ENCODE results near the gene PTPRD.

The PTPRD gene

GRCh38 chr9:10254338-10254737 lies 358.5 kb downstream of the PTPRD start:
- DNase-seq (ENCODE audit: low spot score): no peak
- no peak for TF ChIP-seq CTCF (IDR thresholded peaks at IDR 0.05; ENCODE audit: extremely low read depth, missing control alignments)

GRCh38 chr9:10253341-10253740 lies 359.5 kb downstream of the PTPRD start:
- TF ChIP-seq CTCF (IDR thresholded peaks at IDR 0.05; ENCODE audit: extremely low read depth, missing control alignments): no peak
- DNase-seq (ENCODE audit: low spot score): no peak

- no peak for TF ChIP-seq CTCF (IDR thresholded peaks at IDR 0.05; ENCODE audit: extremely low read depth, missing control alignments)
- no peak for DNase-seq (ENCODE audit: low spot score)
Observed at GRCh38 chr9:10252174-10252573, 360.6 kb downstream of the PTPRD start.

- DNase-seq (ENCODE audit: low spot score): no peak
- TF ChIP-seq CTCF (IDR thresholded peaks at IDR 0.05; ENCODE audit: extremely low read depth, missing control alignments): no peak
Observed at GRCh38 chr9:10251490-10251889, 361.3 kb downstream of the PTPRD start.

- no peak for DNase-seq (ENCODE audit: low spot score)
- TF ChIP-seq CTCF (IDR thresholded peaks at IDR 0.05; ENCODE audit: extremely low read depth, missing control alignments): no peak
Observed at GRCh38 chr9:10250219-10250618, 362.6 kb downstream of the PTPRD start.

- no peak for TF ChIP-seq CTCF (IDR thresholded peaks at IDR 0.05; ENCODE audit: extremely low read depth, missing control alignments)
- DNase-seq (ENCODE audit: low spot score): no peak
Observed at GRCh38 chr9:10248890-10249289, 363.9 kb downstream of the PTPRD start.

GRCh38 chr9:10242255-10242654 lies 370.5 kb downstream of the PTPRD start:
- no peak for TF ChIP-seq CTCF (IDR thresholded peaks at IDR 0.05; ENCODE audit: extremely low read depth, missing control alignments)
- no peak for DNase-seq (ENCODE audit: low spot score)

Measured in GM20000 (cell line).